OCI-LY1 (cell line): ENCODE data around the gene ARMC6.

Experiments used
- H2AFZ ChIP-seq: fragments of 200-600 bp; sonication (generic), shearing (Covaris generic); 2 replicates; pipeline ENCODE4 v1.6.0; 2014; ENCODE audit warnings: antibody characterized with exemption, mild to moderate bottlenecking, low read length
- H3F3A ChIP-seq: fragments of 200-600 bp; sonication (generic), shearing (Covaris generic); 2 replicates; pipeline ENCODE4 v1.6.0; 2014; ENCODE audit warnings: mild to moderate bottlenecking, antibody characterized with exemption, low read length, moderate library complexity; ENCODE audit not compliant: insufficient read depth
- H3K27ac ChIP-seq: fragments of 200-600 bp; sonication (generic); 2 replicates; pipeline ENCODE4 v1.5.1; 2014; ENCODE audit warnings: low read length, mixed run types, mild to moderate bottlenecking, low read depth; ENCODE audit not compliant: poor library complexity, severe bottlenecking
- H3K27me3 ChIP-seq: fragments of 200-600 bp; sonication (generic); 2 replicates; pipeline ENCODE4 v1.6.0; 2014; ENCODE audit warnings: antibody characterized with exemption, mild to moderate bottlenecking, low read length, moderate library complexity; ENCODE audit not compliant: insufficient read depth
- H3K36me3 ChIP-seq: fragments of 200-600 bp; sonication (generic); 2 replicates; pipeline ENCODE4 v1.6.1; 2014; ENCODE audit warnings: mild to moderate bottlenecking, antibody characterized with exemption, low read length, moderate library complexity, mixed read lengths; ENCODE audit not compliant: insufficient read depth
- H3K4me1 ChIP-seq: fragments of 200-600 bp; sonication (generic); 2 replicates; pipeline ENCODE4 v1.5.1; 2014; ENCODE audit warnings: mild to moderate bottlenecking, low read length, moderate library complexity; ENCODE audit not compliant: insufficient read depth, severe bottlenecking
- H3K4me2 ChIP-seq: fragments of 200-600 bp; sonication (generic), shearing (Covaris generic); 2 replicates; pipeline ENCODE4 v1.6.1; 2014; ENCODE audit warnings: low read length
- H3K4me3 ChIP-seq: fragments of 200-600 bp; sonication (generic); 2 replicates; pipeline ENCODE4 v1.5.1; 2014; ENCODE audit warnings: low read length, low read depth, mild to moderate bottlenecking, mixed read lengths; ENCODE audit not compliant: poor library complexity, severe bottlenecking
- H3K79me2 ChIP-seq: fragments of 200-600 bp; shearing (Covaris generic); 2 replicates; pipeline ENCODE4 v1.6.1; 2016; ENCODE audit warnings: mixed run types, low read length, mixed read lengths; ENCODE audit not compliant: insufficient read depth
- H3K9ac ChIP-seq: fragments of 200-600 bp; sonication (generic), shearing (Covaris generic); 2 replicates; pipeline ENCODE4 v1.6.1; 2014; ENCODE audit warnings: mild to moderate bottlenecking, low read length, mixed read lengths
- H3K9me2 ChIP-seq: fragments of 200-600 bp; sonication (generic), shearing (Covaris generic); 2 replicates; pipeline ENCODE4 v1.6.1; 2014; ENCODE audit warnings: low read depth, mild to moderate bottlenecking, low read length, mixed read lengths
- H3K9me3 ChIP-seq: fragments of 200-600 bp; shearing (Covaris generic); 2 replicates; pipeline ENCODE4 v1.6.1; 2014; ENCODE audit warnings: low read length, mixed read lengths
- H4K20me1 ChIP-seq: fragments of 200-600 bp; sonication (generic), shearing (Covaris generic); 2 replicates; pipeline ENCODE4 v1.6.0; 2016; ENCODE audit warnings: mild to moderate bottlenecking, low read length; ENCODE audit not compliant: insufficient read depth
- EZH2 ChIP-seq: fragments of 200-600 bp; sonication (generic), shearing (Covaris generic); IDR thresholded peaks from 2 replicates; pipeline ENCODE4 v1.8.0; 2017; ENCODE audit warnings: borderline replicate concordance, mixed run types, mild to moderate bottlenecking, antibody characterized with exemption, low read length, moderate library complexity, mixed read lengths
- TF ChIP-seq, protein P1 (sequence below): fragments of 200-600 bp; sonication (generic), shearing (Covaris generic); IDR thresholded peaks from 2 replicates; pipeline ENCODE4 v1.5.1; 2017; ENCODE audit warnings: mild to moderate bottlenecking, antibody characterized with exemption, low read length, moderate library complexity, mixed read lengths

The ARMC6 gene

DNA sequence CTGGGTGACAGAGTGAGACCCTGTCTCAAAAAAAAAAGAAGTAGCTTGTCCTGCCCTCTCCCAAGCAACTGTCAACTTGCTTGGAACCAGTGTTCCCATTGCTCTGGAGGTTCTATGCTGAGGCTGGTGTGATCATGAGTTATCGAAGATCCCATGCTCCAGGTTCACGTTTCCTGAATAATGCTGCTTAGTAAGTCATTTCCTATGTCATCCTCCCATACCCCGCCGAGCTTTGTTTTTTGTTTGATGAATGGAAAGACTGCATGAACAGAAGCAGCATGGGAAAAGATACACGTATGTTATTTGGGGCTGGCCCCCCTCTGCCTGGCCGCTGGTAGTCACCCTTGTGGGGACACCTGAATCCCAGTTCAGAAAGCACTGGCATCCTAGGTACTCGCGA is 41.7 kb downstream of the ARMC6 start:
- peaks cover 3% of the 10 kb centered on the region for H3K36me3 ChIP-seq

DNA sequence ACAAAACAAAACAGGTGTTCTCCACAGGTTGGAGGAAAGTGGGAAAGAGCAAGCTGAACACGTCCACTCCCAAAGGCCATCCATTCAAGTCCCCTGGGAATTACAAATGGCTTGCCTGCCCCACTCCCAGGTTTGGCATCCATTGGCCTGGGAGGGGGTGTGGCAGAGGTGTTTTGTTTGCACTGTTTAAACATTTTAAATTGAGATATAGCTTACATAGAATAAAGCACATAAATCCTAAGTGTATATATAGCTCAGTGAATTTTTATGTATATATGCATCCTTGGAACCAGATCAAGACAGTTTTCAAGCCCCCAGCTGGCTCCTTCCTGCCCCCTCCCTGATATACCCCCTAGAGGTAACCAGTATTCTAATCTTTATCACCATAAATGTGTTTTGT is 43.1 kb downstream of the ARMC6 start:
- no peak overlapping the region for H2AFZ ChIP-seq
- H3K4me1 ChIP-seq, result no peaks in the 10 kb centered on the region
- no peak overlapping the region for H3K4me3 ChIP-seq
- no peak overlapping the region for H3K27ac ChIP-seq
- no peaks in the 10 kb centered on the region; the same call in 1 of the 2 replicates for H3K36me3 ChIP-seq
- no peak overlapping the region for H3K4me2 ChIP-seq
- TF ChIP-seq EZH2, result no peak
- no peaks in the 10 kb centered on the region for H4K20me1 ChIP-seq
- no peaks in the 10 kb centered on the region for H3K27me3 ChIP-seq
- no peaks in the 10 kb centered on the region for H3K9me3 ChIP-seq
- no peaks in the 10 kb centered on the region for H3K9me2 ChIP-seq
- no peak overlapping the region for H3K9ac ChIP-seq
- H3F3A ChIP-seq, result no peaks in the 10 kb centered on the region
- no peaks in the 10 kb centered on the region for H3K79me2 ChIP-seq

More for the DNA sequence above, 41.7 kb downstream of the ARMC6 start:
- Histone ChIP-seq H3F3A (no peaks in the 10 kb centered on the region), H3K4me2 (no peak overlapping the region), H3K27me3 (no peaks in the 10 kb centered on the region), H3K4me1 (no peaks in the 10 kb centered on the region), H2AFZ (no peak overlapping the region), H4K20me1 (no peaks in the 10 kb centered on the region), H3K9ac (no peak overlapping the region), H3K9me3 (no peaks in the 10 kb centered on the region), H3K9me2 (no peaks in the 10 kb centered on the region), H3K27ac (no peak overlapping the region), H3K79me2 (no peaks in the 10 kb centered on the region), H3K4me3 (no peak overlapping the region)
- TF ChIP-seq EZH2, result no peak
- TF ChIP-seq, protein P1, sequence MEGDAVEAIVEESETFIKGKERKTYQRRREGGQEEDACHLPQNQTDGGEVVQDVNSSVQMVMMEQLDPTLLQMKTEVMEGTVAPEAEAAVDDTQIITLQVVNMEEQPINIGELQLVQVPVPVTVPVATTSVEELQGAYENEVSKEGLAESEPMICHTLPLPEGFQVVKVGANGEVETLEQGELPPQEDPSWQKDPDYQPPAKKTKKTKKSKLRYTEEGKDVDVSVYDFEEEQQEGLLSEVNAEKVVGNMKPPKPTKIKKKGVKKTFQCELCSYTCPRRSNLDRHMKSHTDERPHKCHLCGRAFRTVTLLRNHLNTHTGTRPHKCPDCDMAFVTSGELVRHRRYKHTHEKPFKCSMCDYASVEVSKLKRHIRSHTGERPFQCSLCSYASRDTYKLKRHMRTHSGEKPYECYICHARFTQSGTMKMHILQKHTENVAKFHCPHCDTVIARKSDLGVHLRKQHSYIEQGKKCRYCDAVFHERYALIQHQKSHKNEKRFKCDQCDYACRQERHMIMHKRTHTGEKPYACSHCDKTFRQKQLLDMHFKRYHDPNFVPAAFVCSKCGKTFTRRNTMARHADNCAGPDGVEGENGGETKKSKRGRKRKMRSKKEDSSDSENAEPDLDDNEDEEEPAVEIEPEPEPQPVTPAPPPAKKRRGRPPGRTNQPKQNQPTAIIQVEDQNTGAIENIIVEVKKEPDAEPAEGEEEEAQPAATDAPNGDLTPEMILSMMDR, result no peak

DNA sequence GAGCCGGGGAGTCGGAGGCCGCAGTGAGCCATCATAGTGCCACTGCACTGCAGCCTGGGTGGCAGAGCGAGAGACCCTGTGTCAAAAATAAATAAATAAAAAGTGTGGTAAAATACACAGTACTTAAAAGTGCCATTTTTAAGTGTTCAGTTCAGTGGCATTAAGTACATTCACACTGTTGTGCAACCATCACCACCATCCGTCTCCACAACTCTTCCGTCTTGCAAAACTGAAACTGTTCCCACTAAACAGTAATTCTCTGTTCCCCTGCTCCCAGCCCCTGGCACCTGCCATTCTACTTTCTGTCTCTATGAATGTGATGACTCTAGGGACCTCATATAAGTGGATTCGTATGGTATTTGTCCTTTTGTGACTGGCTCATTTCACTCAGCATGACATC is 43.7 kb downstream of the ARMC6 start:
- H3K4me1 ChIP-seq, result no peaks in the 10 kb centered on the region
- H2AFZ ChIP-seq, result no peak overlapping the region
- TF ChIP-seq, protein P1, result no peak
- TF ChIP-seq EZH2, result no peak
- H3K9me2 ChIP-seq, result no peaks in the 10 kb centered on the region
- no peak overlapping the region for H3K4me3 ChIP-seq
- H3K27ac ChIP-seq, result no peak overlapping the region
- H4K20me1 ChIP-seq, result no peaks in the 10 kb centered on the region
- H3K9me3 ChIP-seq, result no peaks in the 10 kb centered on the region
- H3K4me2 ChIP-seq, result no peak overlapping the region
- no peaks in the 10 kb centered on the region for H3F3A ChIP-seq
- no peaks in the 10 kb centered on the region; the same call in 1 of the 2 replicates for H3K36me3 ChIP-seq
- no peaks in the 10 kb centered on the region for H3K27me3 ChIP-seq
- no peak overlapping the region for H3K9ac ChIP-seq
- no peaks in the 10 kb centered on the region for H3K79me2 ChIP-seq

DNA sequence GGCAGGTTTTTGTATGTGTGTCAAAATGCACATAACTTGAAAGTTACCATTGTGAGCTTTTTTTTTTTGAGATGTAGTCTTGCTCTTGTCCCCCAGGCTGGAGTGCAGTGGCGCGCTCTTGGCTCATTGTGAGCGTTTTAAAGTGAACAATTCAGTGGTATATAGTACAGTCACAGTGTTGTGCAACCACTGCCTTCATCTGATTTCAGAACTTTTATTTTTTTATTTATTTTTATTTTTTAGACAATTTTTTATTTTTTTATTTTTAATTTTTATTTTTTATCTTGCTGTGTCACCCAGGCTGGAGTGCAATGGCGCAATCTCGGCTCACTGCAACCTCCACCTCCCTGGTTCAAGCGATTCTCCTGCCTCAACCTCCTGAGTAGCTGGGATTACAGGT is 45.4 kb downstream of the ARMC6 start:
- no peaks in the 10 kb centered on the region; the same call in 1 of the 2 replicates for H3K36me3 ChIP-seq
- H3K9me2 ChIP-seq, result no peaks in the 10 kb centered on the region
- no peak overlapping the region for H3K27ac ChIP-seq
- H3K79me2 ChIP-seq, result no peaks in the 10 kb centered on the region
- no peaks in the 10 kb centered on the region for H3K4me1 ChIP-seq
- no peak overlapping the region for H3K4me2 ChIP-seq
- no peak overlapping the region for H2AFZ ChIP-seq
- H3K9ac ChIP-seq, result no peak overlapping the region
- no peaks in the 10 kb centered on the region for H3F3A ChIP-seq
- no peaks in the 10 kb centered on the region for H3K9me3 ChIP-seq
- H4K20me1 ChIP-seq, result no peaks in the 10 kb centered on the region
- H3K27me3 ChIP-seq, result no peaks in the 10 kb centered on the region
- H3K4me3 ChIP-seq, result no peak overlapping the region
- TF ChIP-seq, protein P1, result no peak
- no peak for TF ChIP-seq EZH2
